ENCODE measurements around the gene PPP1R2C. TPM values are rescaled to one million over a fixed set of nuclear protein-coding genes. Genes with fewer than 3 reads are reported as not detected.

Gene PPP1R2C
- total RNA-seq, 1 donor from 2014 or later, result not detected

- H3K9me3 Mint-ChIP-seq (ENCODE audit: unreplicated experiment), result no peaks in the 10 kb centered on the region
- Histone ChIP-seq H3K79me2 (ENCODE audit: insufficient read depth, low read length) (no peaks in the 10 kb centered on the region), H3K27me3 (ENCODE audit: insufficient read depth, low read length) (no peaks in the 10 kb centered on the region), H3K4me2 (ENCODE audit: low read length) (no peak overlapping the region), H3K9ac (ENCODE audit: low read length) (no peak overlapping the region), H3K36me3 (ENCODE audit: insufficient read depth, low read length) (no peaks in the 10 kb centered on the region), H2AFZ (ENCODE audit: low read depth, low read length) (no peak overlapping the region), H3K27ac (ENCODE audit: low read depth, low read length) (no peak overlapping the region), H3K9me3 (ENCODE audit: insufficient read depth, low read depth, low read length) (no peaks in the 10 kb centered on the region), H4K20me1 (ENCODE audit: insufficient read depth, low read length) (no peaks in the 10 kb centered on the region), H3K4me1 (ENCODE audit: insufficient read depth, low read length) (peaks cover 13% of the 10 kb centered on the region), H3K4me3 (ENCODE audit: insufficient read depth, low read depth, low read length) (no peak overlapping the region)
- DNase-seq (ENCODE audit: low read depth), result peak; percentile 40
- H3K36me3 Mint-ChIP-seq (ENCODE audit: low read depth, unreplicated experiment), result no peaks in the 10 kb centered on the region
- H3K27ac Mint-ChIP-seq (ENCODE audit: unreplicated experiment), result no peak overlapping the region
- TF ChIP-seq EZH2 (IDR thresholded peaks at IDR 0.05; ENCODE audit: insufficient read depth, low read length), result no peak
- no peak for TF ChIP-seq CTCF (IDR thresholded peaks at IDR 0.05; ENCODE audit: insufficient read depth, low read depth, low read length)
- FAIRE-seq, result no peak
- H3K4me1 Mint-ChIP-seq (ENCODE audit: low read depth, unreplicated experiment), result peaks cover 40% of the 10 kb centered on the region
- H3K4me3 Mint-ChIP-seq (ENCODE audit: unreplicated experiment), result no peak overlapping the region
- H3K27me3 Mint-ChIP-seq (ENCODE audit: low read depth, unreplicated experiment), result no peaks in the 10 kb centered on the region
Measured at GRCh38 chrX:42752730-42753129, 25.2 kb downstream of the PPP1R2C start.

GRCh38 chrX:42751573-42751972, 26.4 kb downstream of the PPP1R2C start:
- Histone ChIP-seq H3K9ac (ENCODE audit: low read length) (no peak overlapping the region), H3K4me1 (ENCODE audit: insufficient read depth, low read length) (peaks cover 13% of the 10 kb centered on the region), H2AFZ (ENCODE audit: low read depth, low read length) (no peak overlapping the region), H3K27ac (ENCODE audit: low read depth, low read length) (no peak overlapping the region), H3K27me3 (ENCODE audit: insufficient read depth, low read length) (no peaks in the 10 kb centered on the region), H3K36me3 (ENCODE audit: insufficient read depth, low read length) (no peaks in the 10 kb centered on the region), H3K4me2 (ENCODE audit: low read length) (no peak overlapping the region), H3K4me3 (ENCODE audit: insufficient read depth, low read depth, low read length) (no peak overlapping the region), H4K20me1 (ENCODE audit: insufficient read depth, low read length) (no peaks in the 10 kb centered on the region), H3K9me3 (ENCODE audit: insufficient read depth, low read depth, low read length) (no peaks in the 10 kb centered on the region), H3K79me2 (ENCODE audit: insufficient read depth, low read length) (no peaks in the 10 kb centered on the region)
- DNase-seq (ENCODE audit: low read depth) (peak; percentile 76), FAIRE-seq (peak; percentile 74)
- Mint-ChIP-seq H3K4me3 (ENCODE audit: unreplicated experiment) (no peak overlapping the region), H3K27me3 (ENCODE audit: low read depth, unreplicated experiment) (no peaks in the 10 kb centered on the region), H3K36me3 (ENCODE audit: low read depth, unreplicated experiment) (no peaks in the 10 kb centered on the region), H3K27ac (ENCODE audit: unreplicated experiment) (peak overlapping the region; percentile 71), H3K9me3 (ENCODE audit: unreplicated experiment) (peaks cover 1% of the 10 kb centered on the region), H3K4me1 (ENCODE audit: low read depth, unreplicated experiment) (peaks cover 41% of the 10 kb centered on the region)
- TF ChIP-seq EZH2 (IDR thresholded peaks at IDR 0.05; ENCODE audit: insufficient read depth, low read length), result no peak
- no peak for TF ChIP-seq CTCF (IDR thresholded peaks at IDR 0.05; ENCODE audit: insufficient read depth, low read depth, low read length)

GRCh38 chrX:42748067-42748850, 29.7 kb downstream of the PPP1R2C start:
- Histone ChIP-seq H2AFZ (ENCODE audit: low read depth, low read length) (peak overlapping the region; percentile 41), H3K4me1 (ENCODE audit: insufficient read depth, low read length) (peaks cover 5% of the 10 kb centered on the region), H3K9me3 (ENCODE audit: insufficient read depth, low read depth, low read length) (no peaks in the 10 kb centered on the region), H4K20me1 (ENCODE audit: insufficient read depth, low read length) (no peaks in the 10 kb centered on the region), H3K79me2 (ENCODE audit: insufficient read depth, low read length) (no peaks in the 10 kb centered on the region), H3K4me2 (ENCODE audit: low read length) (peak overlapping the region; percentile 52), H3K36me3 (ENCODE audit: insufficient read depth, low read length) (no peaks in the 10 kb centered on the region), H3K27me3 (ENCODE audit: insufficient read depth, low read length) (no peaks in the 10 kb centered on the region), H3K27ac (ENCODE audit: low read depth, low read length) (no peak overlapping the region), H3K4me3 (ENCODE audit: insufficient read depth, low read depth, low read length) (no peak overlapping the region), H3K9ac (ENCODE audit: low read length) (no peak overlapping the region)
- TF ChIP-seq EZH2 (IDR thresholded peaks at IDR 0.05; ENCODE audit: insufficient read depth, low read length) (no peak), CTCF (IDR thresholded peaks at IDR 0.05; ENCODE audit: insufficient read depth, low read depth, low read length) (no peak)
- FAIRE-seq, result peak; percentile 100
- H3K27ac Mint-ChIP-seq (ENCODE audit: unreplicated experiment), result peak overlapping the region; percentile 70
- peaks cover 33% of the 10 kb centered on the region for H3K4me1 Mint-ChIP-seq (ENCODE audit: low read depth, unreplicated experiment)
- H3K4me3 Mint-ChIP-seq (ENCODE audit: unreplicated experiment), result no peak overlapping the region
- H3K27me3 Mint-ChIP-seq (ENCODE audit: low read depth, unreplicated experiment), result no peaks in the 10 kb centered on the region
- H3K9me3 Mint-ChIP-seq (ENCODE audit: unreplicated experiment), result peaks cover 1% of the 10 kb centered on the region
- H3K36me3 Mint-ChIP-seq (ENCODE audit: low read depth, unreplicated experiment), result no peaks in the 10 kb centered on the region
- peak; percentile 64 for DNase-seq (ENCODE audit: low read depth)
